BLaER1 treated with 17β-estradiol and CSF1 and Interleukin-3, amounts not matched to agents 10 nM and 100 nM (cell line): ENCODE results near the gene WWC1.

ENCODE experiments used
- H3K27ac ChIP-seq, 11 experiments: shearing (Covaris generic); formaldehyde crosslinking; 2 replicates each; pipeline ENCODE4 v1.8.1; 2022
- H3K27me3 ChIP-seq, 11 experiments: shearing (Covaris generic); formaldehyde crosslinking; 2 replicates each; pipeline ENCODE4 v1.8.1; 2022
- H3K36me3 ChIP-seq, 11 experiments: shearing (Covaris generic); formaldehyde crosslinking; 2 replicates each; pipeline ENCODE4 v1.8.1; 2022
- H3K4me1 ChIP-seq, 10 experiments: shearing (Covaris generic); formaldehyde crosslinking; 2 replicates each; pipeline ENCODE4 v1.8.1; 2022
- H3K4me2 ChIP-seq, 11 experiments: shearing (Covaris generic); formaldehyde crosslinking; 2 replicates each; pipeline ENCODE4 v1.8.1; 2022
- H3K4me3 ChIP-seq, 10 experiments: shearing (Covaris generic); formaldehyde crosslinking; 2 replicates each; pipeline ENCODE4 v1.8.1; 2022
- H3K9ac ChIP-seq, 11 experiments: shearing (Covaris generic); formaldehyde crosslinking; 2 replicates each; pipeline ENCODE4 v1.8.1; 2022
- H3K9me3 ChIP-seq, 11 experiments: shearing (Covaris generic); formaldehyde crosslinking; replicated peaks in 1 of 11; 2 replicates each; pipeline ENCODE4 v1.8.1; 2022
- H4K20me1 ChIP-seq, 11 experiments: shearing (Covaris generic); formaldehyde crosslinking; 2 replicates each; pipeline ENCODE4 v1.8.1; 2022
- Cebpa-rat ChIP-seq, 11 experiments: shearing (Covaris generic); IDR thresholded peaks; 2 replicates each; pipeline ENCODE4 v1.8.1; 2022

WWC1 gene

GRCh38 chr5:168263121-168263520, 28.3 kb upstream of the WWC1 start:
- no peaks in the 10 kb centered on the region for H3K27me3 ChIP-seq
- H3K27ac ChIP-seq: no peak overlapping the region
- no peak overlapping the region for H3K4me2 ChIP-seq
- TF ChIP-seq Cebpa-rat (IDR thresholded peaks at IDR 0.05): no peak
- no peaks in the 10 kb centered on the region for H3K4me1 ChIP-seq
- H3K9ac ChIP-seq: no peak overlapping the region
- peaks cover 0 to 54% (median 29%) of the 10 kb centered on the region in 11 experiments; a peak in 15 of 22 replicates for H3K36me3 ChIP-seq
- H3K4me3 ChIP-seq: no peak overlapping the region
- no peaks in the 10 kb centered on the region for H3K9me3 ChIP-seq
- H4K20me1 ChIP-seq: no peaks in the 10 kb centered on the region

- Histone ChIP-seq H3K4me1 (peaks cover 4 to 18% (median 12%) of the 10 kb centered on the region in 10 experiments; a peak in 16 of 20 replicates), H4K20me1 (no peaks in the 10 kb centered on the region), H3K9me3 (no peaks in the 10 kb centered on the region), H3K36me3 (peaks cover 0 to 32% (median 23%) of the 10 kb centered on the region in 11 experiments; a peak in 14 of 22 replicates), H3K4me2 (no peak overlapping the region), H3K27ac (no peak overlapping the region), H3K9ac (no peak overlapping the region), H3K4me3 (no peak overlapping the region), H3K27me3 (peaks cover 0 to 6% (median 0%) of the 10 kb centered on the region in 11 experiments; a peak in 1 of 22 replicates)
- TF ChIP-seq Cebpa-rat (IDR thresholded peaks at IDR 0.05): no peak
Measured at GRCh38 chr5:168266016-168266415, 25.4 kb upstream of the WWC1 start.

GRCh38 chr5:168268949-168269936, 22.2 kb upstream of the WWC1 start:
- no peak overlapping the region for H3K27ac ChIP-seq
- TF ChIP-seq Cebpa-rat (IDR thresholded peaks at IDR 0.05): no peak
- H3K4me3 ChIP-seq: peak overlapping the region in 8 of 10 experiments; percentile 4 to 58 (median 44); a peak in 11 of 20 replicates
- H3K4me1 ChIP-seq: peaks cover 4 to 18% (median 12%) of the 10 kb centered on the region in 10 experiments; a peak in 16 of 20 replicates
- H3K27me3 ChIP-seq: peaks cover 0 to 6% (median 0%) of the 10 kb centered on the region in 11 experiments; a peak in 1 of 22 replicates
- no peaks in the 10 kb centered on the region for H4K20me1 ChIP-seq
- no peaks in the 10 kb centered on the region for H3K9me3 ChIP-seq
- 0 out of 22 replicates have a peak, but pooled peaks cover 0 to 5% (median 0%) of the 10 kb centered on the region in 11 experiments for H3K36me3 ChIP-seq
- peak overlapping the region; percentile 72 to 88 (median 78) for H3K4me2 ChIP-seq
- peak overlapping the region in 9 of 11 experiments; percentile 25 to 67 (median 42); a peak in 12 of 22 replicates for H3K9ac ChIP-seq

- no peak overlapping the region for H3K27ac ChIP-seq
Measured at GRCh38 chr5:168269937-168270330, 21.5 kb upstream of the WWC1 start.

GRCh38 chr5:168270476-168270875, 21.0 kb upstream of the WWC1 start:
- peak overlapping the region in 4 of 11 experiments; percentile 72 to 79 (median 75); a peak in 4 of 22 replicates for H3K4me2 ChIP-seq

More at GRCh38 chr5:168269937-168270330, 21.5 kb upstream of the WWC1 start:
- Histone ChIP-seq H3K36me3 (no peaks in the 10 kb centered on the region), H3K9me3 (no peaks in the 10 kb centered on the region), H3K27me3 (peaks cover 0 to 6% (median 0%) of the 10 kb centered on the region in 11 experiments; a peak in 1 of 22 replicates), H3K9ac (peak overlapping the region in 3 of 11 experiments; percentile 30 to 67 (median 42); a peak in 4 of 22 replicates), H3K4me3 (no peak overlapping the region), H3K4me1 (peaks cover 4 to 18% (median 12%) of the 10 kb centered on the region in 10 experiments; a peak in 16 of 20 replicates), H4K20me1 (no peaks in the 10 kb centered on the region), H3K4me2 (peak overlapping the region; percentile 72 to 88 (median 78); a peak in 21 of 22 replicates)
- no peak for TF ChIP-seq Cebpa-rat (IDR thresholded peaks at IDR 0.05)

GRCh38 chr5:168273056-168273980, 18.1 kb upstream of the WWC1 start:
- TF ChIP-seq Cebpa-rat (IDR thresholded peaks at IDR 0.05): no peak
- Histone ChIP-seq H3K4me3 (no peak overlapping the region), H3K36me3 (no peaks in the 10 kb centered on the region), H3K27ac (no peak overlapping the region), H3K27me3 (peaks cover 0 to 6% (median 0%) of the 10 kb centered on the region in 11 experiments; a peak in 1 of 22 replicates), H3K9ac (no peak overlapping the region), H4K20me1 (no peaks in the 10 kb centered on the region), H3K4me2 (no peak overlapping the region), H3K9me3 (no peaks in the 10 kb centered on the region), H3K4me1 (peaks cover 4 to 18% (median 12%) of the 10 kb centered on the region in 10 experiments; a peak in 16 of 20 replicates)

More at GRCh38 chr5:168270476-168270875, 21.0 kb upstream of the WWC1 start:
- 0 out of 22 replicates have a peak overlapping the region, but pooled peaks of 1 of the 11 experiments have one; percentile 30 for H3K9ac ChIP-seq
- H3K27ac ChIP-seq: no peak overlapping the region
- H3K36me3 ChIP-seq: no peaks in the 10 kb centered on the region
- no peaks in the 10 kb centered on the region for H4K20me1 ChIP-seq
- H3K27me3 ChIP-seq: peaks cover 0 to 6% (median 0%) of the 10 kb centered on the region in 11 experiments; a peak in 1 of 22 replicates
- no peak for TF ChIP-seq Cebpa-rat (IDR thresholded peaks at IDR 0.05)
- H3K4me3 ChIP-seq: no peak overlapping the region
- H3K9me3 ChIP-seq: no peaks in the 10 kb centered on the region
- peaks cover 4 to 18% (median 12%) of the 10 kb centered on the region in 10 experiments; a peak in 16 of 20 replicates for H3K4me1 ChIP-seq

GRCh38 chr5:168274406-168274805, 17.0 kb upstream of the WWC1 start:
- Histone ChIP-seq H3K27me3 (no peaks in the 10 kb centered on the region), H3K9me3 (no peaks in the 10 kb centered on the region), H3K4me3 (no peak overlapping the region), H3K4me2 (no peak overlapping the region), H4K20me1 (no peaks in the 10 kb centered on the region), H3K27ac (no peak overlapping the region), H3K4me1 (peaks cover 4 to 11% (median 8%) of the 10 kb centered on the region in 10 experiments; a peak in 16 of 20 replicates), H3K9ac (no peak overlapping the region), H3K36me3 (no peaks in the 10 kb centered on the region)
- TF ChIP-seq Cebpa-rat (IDR thresholded peaks at IDR 0.05): 0 out of 22 replicates have a peak, but pooled peaks of 1 of the 11 experiments have one; percentile 30

- Histone ChIP-seq H3K27me3 (no peaks in the 10 kb centered on the region), H3K4me2 (no peak overlapping the region), H3K36me3 (no peaks in the 10 kb centered on the region), H3K27ac (no peak overlapping the region), H4K20me1 (no peaks in the 10 kb centered on the region), H3K9ac (no peak overlapping the region), H3K9me3 (no peaks in the 10 kb centered on the region), H3K4me3 (no peak overlapping the region), H3K4me1 (no peaks in the 10 kb centered on the region)
- no peak for TF ChIP-seq Cebpa-rat (IDR thresholded peaks at IDR 0.05)
Measured at GRCh38 chr5:168275940-168276339, 15.5 kb upstream of the WWC1 start.
